SK-N-SH (cell line): Measurements from ENCODE around the gene RASGEF1B. TPM values are rescaled to one million over a fixed set of nuclear protein-coding genes. Genes with fewer than 3 reads are reported as not detected.

Source experiments
- CTCF ChIA-PET: fragments of 300-600, 350-600 bp; formaldehyde crosslinking; extraction: SDS; loops from one replicate; lab custom pipeline; 2021; lab: Yijun Ruan, JAX
- POLR2A ChIA-PET: fragments of 350-600 bp; sonication (Branson Sonifier 250); formaldehyde crosslinking; extraction: SDS; loops from one replicate; lab custom pipeline; 2020; ENCODE audit warnings: antibody characterized with exemption, inconsistent platforms; lab: Yijun Ruan, JAX
- DNase-seq: peaks from one replicate; pipeline ENCODE4 v3.0.0; 2012
- H2AFZ ChIP-seq: fragments of 200-600 bp; sonication (generic); 2 replicates; pipeline ENCODE4 v1.8.1; 2016; ENCODE audit warnings: antibody characterized with exemption, mild to moderate bottlenecking, low read depth
- H3F3A ChIP-seq: fragments of 200-600 bp; sonication (generic); replicated peaks from 2 replicates; pipeline ENCODE3; 2016; ENCODE audit warnings: antibody characterized with exemption, mild to moderate bottlenecking; ENCODE audit not compliant: insufficient read depth
- H3K27ac ChIP-seq, 2 experiments: fragments of 200-500 bp in 1 of 2; fragments of 200-600 bp in 1 of 2; sonication (Bioruptor generic) in 1 of 2; sonication (generic), shearing (Covaris generic) in 1 of 2; 2 replicates each; pipeline versions ENCODE4 v1.5.1 to v1.6.1; 2014 to 2016; ENCODE audit warnings: low read depth in 2 of 2, inconsistent platforms in 1 of 2, low read length in 1 of 2, mild to moderate bottlenecking in 1 of 2, mixed read lengths in 1 of 2
- H3K27me3 ChIP-seq: fragments of 200-600 bp; sonication (generic), shearing (Covaris generic); 2 replicates; pipeline ENCODE4 v1.6.1; 2016; ENCODE audit warnings: mixed run types; ENCODE audit not compliant: insufficient read depth
- H3K36me3 ChIP-seq, 2 experiments: fragments of 200-500 bp in 1 of 2; fragments of 200-600 bp in 1 of 2; sonication (Bioruptor generic) in 1 of 2; sonication (generic) in 1 of 2; replicated peaks in 1 of 2; 2 replicates each; pipeline versions ENCODE3 to v1.5.1; 2014 to 2016; ENCODE audit warnings: low read length in 1 of 2, mild to moderate bottlenecking in 1 of 2; ENCODE audit not compliant: insufficient read depth in 2 of 2, control insufficient read depth in 1 of 2
- H3K4me1 ChIP-seq, 2 experiments: fragments of 200-500 bp in 1 of 2; fragments of 200-600 bp in 1 of 2; sonication (Bioruptor generic) in 1 of 2; sonication (generic), shearing (Covaris generic) in 1 of 2; 2 replicates each; pipeline versions ENCODE4 v1.5.1 to v1.6.1; 2014 to 2016; ENCODE audit warnings: low read depth in 1 of 2, low read length in 1 of 2, mixed run types in 1 of 2; ENCODE audit not compliant: insufficient read depth in 2 of 2, control insufficient read depth in 1 of 2
- H3K4me2 ChIP-seq: fragments of 200-600 bp; sonication (generic), shearing (Covaris generic); 2 replicates; pipeline ENCODE4 v1.6.1; 2017; ENCODE audit warnings: mixed run types
- H3K4me3 ChIP-seq, 2 experiments: fragments of 200-500 bp in 1 of 2; fragments of 200-600 bp in 1 of 2; sonication (Bioruptor generic) in 1 of 2; sonication (generic), shearing (Covaris generic) in 1 of 2; 2 replicates each; pipeline versions ENCODE4 v1.5.1 to v1.8.1; 2014 to 2016; ENCODE audit warnings: low read depth in 2 of 2, inconsistent platforms in 1 of 2, low read length in 1 of 2, mild to moderate bottlenecking in 1 of 2, mixed read lengths in 1 of 2, moderate library complexity in 1 of 2
- H3K79me2 ChIP-seq: fragments of 200-600 bp; sonication (generic); 2 replicates; pipeline ENCODE4 v1.8.1; 2017; ENCODE audit warnings: mild to moderate bottlenecking; ENCODE audit not compliant: insufficient read depth
- H3K9ac ChIP-seq: fragments of 200-600 bp; sonication (generic); 2 replicates; pipeline ENCODE4 v1.6.1; 2017; ENCODE audit warnings: mixed run types
- H3K9me2 ChIP-seq: fragments of 200-600 bp; sonication (generic); 2 replicates; pipeline ENCODE4 v1.6.1; 2017; ENCODE audit warnings: mixed run types
- H3K9me3 ChIP-seq: fragments of 200-600 bp; sonication (generic); 2 replicates; pipeline ENCODE4 v1.6.1; 2017; ENCODE audit warnings: mixed run types, mild to moderate bottlenecking, moderate library complexity
- H4K20me1 ChIP-seq: fragments of 200-600 bp; sonication (generic); 2 replicates; pipeline ENCODE4 v1.6.1; 2017; ENCODE audit warnings: mild to moderate bottlenecking, mixed run types; ENCODE audit not compliant: insufficient read depth
- CHD2 ChIP-seq: fragments of 150-350 bp; IDR thresholded peaks from 2 replicates; pipeline ENCODE4 v1.6.1; 2018; ENCODE audit warnings: low read length; ENCODE audit not compliant: partially characterized antibody
- CTCF ChIP-seq: fragments of 200-600 bp; sonication (generic); IDR thresholded peaks from 2 replicates; pipeline ENCODE4 v1.6.1; 2017; ENCODE audit warnings: antibody characterized with exemption, mild to moderate bottlenecking, moderate library complexity
- ELF1 ChIP-seq: IDR thresholded peaks from 2 replicates; pipeline ENCODE4 v1.4.0; 2012
- FOSL2 ChIP-seq: IDR thresholded peaks from 2 replicates; pipeline ENCODE4 v1.4.0; 2012; ENCODE audit warnings: low read depth, mild to moderate bottlenecking, moderate library complexity, borderline replicate concordance
- GABPA ChIP-seq: IDR thresholded peaks from 2 replicates; pipeline ENCODE4 v1.4.0; 2012; ENCODE audit warnings: low read depth, mild to moderate bottlenecking
- GATA2 ChIP-seq: sonication (generic); formaldehyde crosslinking; IDR thresholded peaks from 2 replicates; pipeline ENCODE4 v1.5.0; 2020; ENCODE audit warnings: mild to moderate bottlenecking, missing genetic modification reagents
- JUND ChIP-seq: IDR thresholded peaks from 2 replicates; pipeline ENCODE4 v1.4.0; 2012
- NFIC ChIP-seq: IDR thresholded peaks from 2 replicates; pipeline ENCODE4 v1.4.0; 2012; ENCODE audit warnings: borderline replicate concordance
- RAD21 ChIP-seq: IDR thresholded peaks from 2 replicates; pipeline ENCODE4 v1.6.1; 2012; ENCODE audit warnings: mild to moderate bottlenecking, low read length
- RCOR1 ChIP-seq: fragments of 150-350 bp; IDR thresholded peaks from 2 replicates; pipeline ENCODE4 v1.6.1; 2017; ENCODE audit warnings: antibody characterized with exemption, low read length
- REST ChIP-seq: IDR thresholded peaks from 2 replicates; pipeline ENCODE4 v1.6.1; 2012; ENCODE audit warnings: mild to moderate bottlenecking, low read depth, low read length, moderate library complexity
- SIN3A ChIP-seq: IDR thresholded peaks from 2 replicates; pipeline ENCODE4 v1.6.1; 2012; ENCODE audit warnings: low read depth, mild to moderate bottlenecking, low read length, moderate library complexity, borderline replicate concordance
- WGBS: methylation state at CpG from one replicate; pipeline ENCODE4 v1.1.6; 2017; ENCODE audit warnings: low lambda C conversion rate; 5-methylcytosine and 5-hydroxymethylcytosine counted together
- polyA plus RNA-seq, 3 experiments: library from polyadenylated mRNA; depleted of rRNA; stranded (reverse); fragments of >200 nt; gene quantifications; 2 replicates each; pipeline ENCODE4 v1.2.3, GENCODE V29; 2012

RASGEF1B gene
- polyA plus RNA-seq, 1 of the 3 experiments (the other 2 are of a cell fraction), result not detected

GRCh38 chr4:81498046-81498445 is 26.3 kb upstream of the RASGEF1B start:
- no peak for DNase-seq
- no peaks in the 10 kb centered on the region for H3K79me2 ChIP-seq
- 17% methylated on average over 2 of the region's 2 CpGs for WGBS
- H3K9ac ChIP-seq, result no peak overlapping the region
- H3K4me1 ChIP-seq, result no peaks in the 10 kb centered on the region
- H3K36me3 ChIP-seq, result no peaks in the 10 kb centered on the region
- no peak overlapping the region for H3K4me2 ChIP-seq
- no peak overlapping the region for H3K4me3 ChIP-seq
- ChIA-PET POLR2A (no interaction called here), CTCF (interaction anchor here (0.6 kb wide), 1 partner anchor 773 kb away, joined by 3 read pairs; no protein-coding TSS in a partner anchor)
- H3K27ac ChIP-seq, result no peak overlapping the region
- no peaks in the 10 kb centered on the region for H3K9me3 ChIP-seq
- H4K20me1 ChIP-seq, result no peaks in the 10 kb centered on the region
- no peak overlapping the region for H2AFZ ChIP-seq
- H3F3A ChIP-seq, result no peaks in the 10 kb centered on the region
- no peaks in the 10 kb centered on the region; the same call in 1 of the 2 replicates for H3K27me3 ChIP-seq
- H3K9me2 ChIP-seq, result no peaks in the 10 kb centered on the region
- TF ChIP-seq CTCF (no peak), NFIC (no peak), FOSL2 (no peak), GATA2 (CRISPR knock-in tag) (no peak), RAD21 (no peak), SIN3A (no peak), GABPA (no peak), JUND (no peak), CHD2 (no peak), REST (no peak), RCOR1 (no peak)
- TF ChIP-seq, all 33 proteins: peak for 0

GRCh38 chr4:81495345-81495744 is 23.6 kb upstream of the RASGEF1B start:
- no peak overlapping the region for H3K27ac ChIP-seq
- H3K9me2 ChIP-seq, result no peaks in the 10 kb centered on the region
- TF ChIP-seq NFIC (no peak), ELF1 (no peak)
- H3K4me1 ChIP-seq, result no peaks in the 10 kb centered on the region
- no peaks in the 10 kb centered on the region for H3K9me3 ChIP-seq
- H3F3A ChIP-seq, result no peaks in the 10 kb centered on the region
- DNase-seq, result no peak
- no peak overlapping the region for H3K9ac ChIP-seq
- H2AFZ ChIP-seq, result no peak overlapping the region
- no peaks in the 10 kb centered on the region for H4K20me1 ChIP-seq
- H3K79me2 ChIP-seq, result no peaks in the 10 kb centered on the region
- H3K4me3 ChIP-seq, result no peak overlapping the region
- ChIA-PET POLR2A (no interaction called here), CTCF (interaction anchor here (1.2 kb wide), 1 partner anchor 28 kb away, joined by 4 read pairs; no protein-coding TSS in a partner anchor)
- no peaks in the 10 kb centered on the region; the same call in 1 of the 2 replicates for H3K27me3 ChIP-seq
- no peak overlapping the region for H3K4me2 ChIP-seq
- no peaks in the 10 kb centered on the region for H3K36me3 ChIP-seq
